ENCODE measurements around the gene ACSM4.
"Not testable (repeated sequence)": the region's sequence is repeated elsewhere in the genome, so short reads cannot be mapped to it uniquely, and the experiment has no call there.

ACSM4 gene

GRCh38 chr12:7303772-7304171, at the start of gene ACSM4:
Gene ACSM4 (plus strand): TSS chr12:7304072. CDS start chr12:7304332, 260 bp downstream.
- H3K4me3 ChIP-seq (ENCODE audit: low read length), result no peak within 1 kb of the TSS
- DNase-seq (ENCODE audit: low read depth), result no peak
- no peak for TF ChIP-seq CTCF (IDR thresholded peaks at IDR 0.05; ENCODE audit: insufficient read depth, low read depth, low read length, missing control alignments)

- no peak overlapping the region for H3K4me3 ChIP-seq (ENCODE audit: low read length)
- peak; percentile 3 for DNase-seq (ENCODE audit: low read depth)
- no peak for TF ChIP-seq CTCF (IDR thresholded peaks at IDR 0.05; ENCODE audit: insufficient read depth, low read depth, low read length, missing control alignments)
These were observed 44.8 kb upstream of the ACSM4 start for GRCh38 chr12:7259060-7259459.

- H3K4me3 ChIP-seq (ENCODE audit: low read length), result no peak overlapping the region
- DNase-seq (ENCODE audit: low read depth), result no peak
- TF ChIP-seq CTCF (IDR thresholded peaks at IDR 0.05; ENCODE audit: insufficient read depth, low read depth, low read length, missing control alignments), result no peak
These were observed 39.3 kb upstream of the ACSM4 start for GRCh38 chr12:7264538-7264937.

GRCh38 chr12:7265251-7265650, 38.6 kb upstream of the ACSM4 start:
- no peak overlapping the region for H3K4me3 ChIP-seq (ENCODE audit: low read length)
- TF ChIP-seq CTCF (IDR thresholded peaks at IDR 0.05; ENCODE audit: insufficient read depth, low read depth, low read length, missing control alignments), result no peak
- DNase-seq (ENCODE audit: low read depth), result peak; percentile 38

GRCh38 chr12:7269273-7269672, 34.6 kb upstream of the ACSM4 start:
- no peak overlapping the region for H3K4me3 ChIP-seq (ENCODE audit: low read length)
- no peak for TF ChIP-seq CTCF (IDR thresholded peaks at IDR 0.05; ENCODE audit: insufficient read depth, low read depth, low read length, missing control alignments)
- no peak for DNase-seq (ENCODE audit: low read depth)

GRCh38 chr12:7271893-7272514, 31.9 kb upstream of the ACSM4 start:
- H3K4me3 ChIP-seq (ENCODE audit: low read length), result no peak overlapping the region
- no peak for TF ChIP-seq CTCF (IDR thresholded peaks at IDR 0.05; ENCODE audit: insufficient read depth, low read depth, low read length, missing control alignments)
- no peak for DNase-seq (ENCODE audit: low read depth)

GRCh38 chr12:7275482-7275881, 28.4 kb upstream of the ACSM4 start:
- not testable (repeated sequence) for H3K4me3 ChIP-seq (ENCODE audit: low read length); DNase-seq (ENCODE audit: low read depth)

Measured in epithelial cell of esophagus (primary cell).